Chondrocyte (in vitro differentiated cells): ENCODE measurements around the gene ATP6V1D. TPM values are rescaled to one million over a fixed set of nuclear protein-coding genes. Genes with fewer than 3 reads are reported as not detected.

Experiments used
- DNase-seq: peaks from one replicate; pipeline ENCODE4 v3.0.0; 2021; ENCODE audit warnings: mixed read lengths, low spot score
- H3K27ac Mint-ChIP-seq: one replicate; pipeline ENCODE4 v1.8.0; 2021; ENCODE audit warnings: mild to moderate bottlenecking, moderate library complexity, mixed read lengths; ENCODE audit not compliant: unreplicated experiment
- H3K27me3 Mint-ChIP-seq: 2 replicates; pipeline ENCODE4 v1.8.0; 2021; ENCODE audit warnings: low read depth, mixed read lengths
- H3K36me3 Mint-ChIP-seq: 2 replicates; pipeline ENCODE4 v1.8.0; 2021; ENCODE audit warnings: low read depth, mixed read lengths
- H3K4me1 Mint-ChIP-seq: 2 replicates; pipeline ENCODE4 v1.8.0; 2021; ENCODE audit warnings: low read depth, mild to moderate bottlenecking, mixed read lengths
- H3K4me3 Mint-ChIP-seq: one replicate; pipeline ENCODE4 v1.8.0; 2021; ENCODE audit warnings: mild to moderate bottlenecking, moderate library complexity, mixed read lengths; ENCODE audit not compliant: unreplicated experiment
- H3K9me3 Mint-ChIP-seq: 2 replicates; pipeline ENCODE4 v1.8.0; 2021; ENCODE audit warnings: low read depth, mixed read lengths
- total RNA-seq: library from RNA; stranded (reverse); gene quantifications from 3 replicates; pipeline ENCODE4 v1.2.1, GENCODE V29; 2021
- TF ChIP-seq, protein P1 (sequence below): fragments of 200-600 bp; sonication (generic); IDR thresholded peaks from 2 replicates; pipeline ENCODE4 v1.5.0; 2021; ENCODE audit warnings: antibody characterized with exemption, mild to moderate bottlenecking, moderate library complexity

ATP6V1D gene
- total RNA-seq, 1 donor from 2014 or later: 77.8 TPM

DNA sequence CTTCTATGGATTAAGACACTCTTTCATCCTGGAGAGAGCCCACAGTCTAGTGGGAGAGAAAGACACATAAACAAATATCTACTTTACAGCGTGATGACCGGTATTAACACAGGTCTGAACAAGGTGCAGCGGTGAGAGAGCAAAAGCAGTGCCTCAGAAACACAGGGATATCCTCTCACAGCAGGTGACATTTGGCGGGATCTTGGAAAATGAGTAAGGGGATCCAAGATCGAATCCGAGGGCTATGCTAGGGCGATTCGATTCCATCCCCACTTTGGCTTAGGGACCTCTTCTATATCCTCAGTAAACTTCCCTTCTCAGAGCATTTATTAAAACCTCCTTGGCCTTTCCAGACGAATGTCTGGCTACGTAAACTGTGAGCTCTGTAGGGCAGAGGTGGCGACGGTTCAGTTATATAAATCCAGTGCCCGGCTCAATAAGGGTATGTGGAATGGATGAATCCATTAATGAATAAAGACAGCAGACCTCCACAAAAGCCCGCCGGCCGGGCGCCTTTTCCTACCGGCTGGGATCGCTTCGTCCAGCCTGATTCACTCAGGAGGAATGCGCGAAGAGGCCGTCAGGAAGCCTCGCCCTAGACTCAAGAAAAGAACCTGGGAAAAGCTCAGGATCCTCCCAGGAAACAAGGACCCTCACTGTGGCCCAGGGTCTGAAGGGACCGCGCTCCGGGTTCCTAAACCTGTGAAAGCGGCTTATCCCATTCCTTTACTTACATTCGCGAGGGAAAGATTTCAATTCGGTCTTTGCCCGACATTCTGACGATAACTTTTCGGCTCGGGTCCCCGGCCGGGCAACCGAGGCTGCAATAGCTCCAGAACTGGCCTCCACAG lies 455 bp downstream of the ATP6V1D start:
- no peak for DNase-seq
- peak overlapping the region; percentile 100 for H3K27ac Mint-ChIP-seq
- TF ChIP-seq, protein P1, sequence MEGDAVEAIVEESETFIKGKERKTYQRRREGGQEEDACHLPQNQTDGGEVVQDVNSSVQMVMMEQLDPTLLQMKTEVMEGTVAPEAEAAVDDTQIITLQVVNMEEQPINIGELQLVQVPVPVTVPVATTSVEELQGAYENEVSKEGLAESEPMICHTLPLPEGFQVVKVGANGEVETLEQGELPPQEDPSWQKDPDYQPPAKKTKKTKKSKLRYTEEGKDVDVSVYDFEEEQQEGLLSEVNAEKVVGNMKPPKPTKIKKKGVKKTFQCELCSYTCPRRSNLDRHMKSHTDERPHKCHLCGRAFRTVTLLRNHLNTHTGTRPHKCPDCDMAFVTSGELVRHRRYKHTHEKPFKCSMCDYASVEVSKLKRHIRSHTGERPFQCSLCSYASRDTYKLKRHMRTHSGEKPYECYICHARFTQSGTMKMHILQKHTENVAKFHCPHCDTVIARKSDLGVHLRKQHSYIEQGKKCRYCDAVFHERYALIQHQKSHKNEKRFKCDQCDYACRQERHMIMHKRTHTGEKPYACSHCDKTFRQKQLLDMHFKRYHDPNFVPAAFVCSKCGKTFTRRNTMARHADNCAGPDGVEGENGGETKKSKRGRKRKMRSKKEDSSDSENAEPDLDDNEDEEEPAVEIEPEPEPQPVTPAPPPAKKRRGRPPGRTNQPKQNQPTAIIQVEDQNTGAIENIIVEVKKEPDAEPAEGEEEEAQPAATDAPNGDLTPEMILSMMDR: no peak
- H3K9me3 Mint-ChIP-seq: no peaks in the 10 kb centered on the region
- H3K36me3 Mint-ChIP-seq: no peaks in the 10 kb centered on the region
- H3K4me3 Mint-ChIP-seq: peak overlapping the region; percentile 97
- peaks cover 69% of the 10 kb centered on the region for H3K4me1 Mint-ChIP-seq
- H3K27me3 Mint-ChIP-seq: no peaks in the 10 kb centered on the region

DNA sequence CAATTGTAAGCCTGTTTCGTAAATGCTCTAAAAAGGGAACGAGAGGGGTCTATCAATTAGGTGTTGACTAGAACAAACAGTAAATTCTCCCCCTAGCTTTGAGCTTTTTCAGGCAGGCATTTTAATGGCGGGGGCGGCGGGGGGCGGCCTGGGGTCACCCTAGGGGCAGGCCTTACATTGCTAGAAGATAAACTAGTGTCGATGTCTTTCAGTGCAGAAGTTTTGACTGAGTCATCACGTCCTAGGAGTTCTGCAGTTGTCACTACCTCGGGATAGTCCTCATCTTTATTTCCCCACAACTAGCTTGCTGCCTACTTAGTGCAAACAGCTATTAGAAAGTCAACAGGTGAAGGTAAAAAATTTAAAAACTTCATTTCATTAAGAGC lies 1.6 kb downstream of the ATP6V1D start:
- Mint-ChIP-seq H3K27ac (peak overlapping the region; percentile 100), H3K36me3 (no peaks in the 10 kb centered on the region), H3K27me3 (no peaks in the 10 kb centered on the region), H3K9me3 (no peaks in the 10 kb centered on the region), H3K4me3 (peak overlapping the region; percentile 97), H3K4me1 (peaks cover 62% of the 10 kb centered on the region)
- TF ChIP-seq, protein P1: no peak
- no peak for DNase-seq

DNA sequence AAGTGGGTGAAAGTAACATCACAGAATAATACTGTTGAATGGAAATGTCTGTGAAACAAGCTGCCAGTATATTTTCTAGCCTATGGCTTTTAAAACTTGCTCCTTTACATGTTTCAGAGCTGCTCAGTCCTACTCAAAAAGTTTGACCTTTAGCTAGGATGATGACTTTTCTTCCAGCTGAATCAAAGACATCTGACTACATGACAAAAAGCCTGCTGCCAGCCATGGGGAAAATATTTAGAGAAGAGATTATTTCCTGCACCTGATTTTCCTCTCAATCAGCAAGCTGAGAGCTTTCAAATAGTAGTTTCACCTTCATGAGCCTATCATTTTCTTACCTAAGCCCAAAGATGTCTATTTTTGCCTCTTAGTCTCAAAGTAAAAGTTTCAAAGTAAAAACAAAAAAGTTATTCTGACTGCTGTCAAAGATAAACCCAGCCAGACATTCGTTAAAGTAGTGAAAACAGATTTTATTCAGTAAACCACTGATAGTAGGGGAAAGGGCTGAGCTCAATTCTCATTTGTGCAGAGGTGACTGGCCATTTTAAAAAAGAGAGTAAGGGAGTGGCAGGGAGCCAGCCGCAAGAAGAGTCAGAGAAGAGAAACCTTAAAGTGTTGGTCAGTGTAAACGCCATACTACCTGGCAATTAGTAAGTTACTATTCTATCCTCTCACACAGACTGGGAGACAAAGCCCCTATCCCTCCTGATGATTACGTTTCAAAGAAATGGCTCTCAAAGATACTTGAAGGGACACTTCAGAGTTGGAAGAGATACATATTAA lies 2.2 kb downstream of the ATP6V1D start:
- H3K9me3 Mint-ChIP-seq: no peaks in the 10 kb centered on the region
- TF ChIP-seq, protein P1: no peak
- DNase-seq: no peak
- peak overlapping the region; percentile 97 for H3K4me3 Mint-ChIP-seq
- peaks cover 57% of the 10 kb centered on the region for H3K4me1 Mint-ChIP-seq
- H3K27me3 Mint-ChIP-seq: no peaks in the 10 kb centered on the region
- H3K36me3 Mint-ChIP-seq: peaks cover 1% of the 10 kb centered on the region
- peak overlapping the region; percentile 15 for H3K27ac Mint-ChIP-seq

DNA sequence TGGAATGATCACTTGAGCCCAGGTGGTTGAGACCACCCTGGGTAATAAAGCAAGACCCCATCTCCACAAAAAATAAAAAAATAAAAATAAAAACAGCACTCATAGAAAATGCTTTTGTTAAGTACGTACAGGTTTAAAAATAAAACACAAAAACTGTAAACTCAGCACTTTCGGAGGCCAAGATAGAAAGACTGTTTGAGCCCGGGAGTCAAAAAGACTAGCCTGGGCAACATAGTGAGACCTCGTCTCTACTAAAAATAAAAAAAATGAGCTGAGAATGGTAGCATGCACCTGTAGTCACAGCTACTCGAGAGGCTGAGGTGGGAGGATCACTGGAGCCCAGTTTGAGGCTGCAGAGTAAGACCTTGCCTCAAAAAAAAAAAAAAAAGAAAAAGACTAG lies 7.5 kb downstream of the ATP6V1D start:
- no peak overlapping the region for H3K27ac Mint-ChIP-seq
- peaks cover 20% of the 10 kb centered on the region for H3K36me3 Mint-ChIP-seq
- H3K9me3 Mint-ChIP-seq: no peaks in the 10 kb centered on the region
- TF ChIP-seq, protein P1: no peak
- H3K27me3 Mint-ChIP-seq: no peaks in the 10 kb centered on the region
- H3K4me3 Mint-ChIP-seq: no peak overlapping the region
- DNase-seq: no peak
- H3K4me1 Mint-ChIP-seq: peaks cover 15% of the 10 kb centered on the region

DNA sequence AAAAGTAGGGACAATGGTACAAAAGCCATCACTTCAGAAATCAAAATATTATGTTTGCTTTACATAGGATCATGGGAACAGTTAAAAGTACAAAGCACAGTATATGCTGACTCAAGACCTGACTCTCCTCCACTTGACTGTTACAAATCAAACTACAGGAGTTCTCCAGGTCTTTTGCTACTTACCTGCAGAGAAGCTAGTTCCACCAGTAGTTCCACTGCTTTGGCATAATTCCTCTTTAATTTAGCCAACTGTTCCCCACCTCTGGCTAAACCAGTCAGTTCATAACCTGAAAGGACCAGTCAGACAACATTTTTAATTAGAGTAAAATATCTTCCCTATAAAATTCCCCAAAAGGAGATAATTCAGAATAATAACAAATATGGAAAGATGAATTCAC lies 14.0 kb downstream of the ATP6V1D start:
- peaks cover 33% of the 10 kb centered on the region for H3K36me3 Mint-ChIP-seq
- no peak overlapping the region for H3K27ac Mint-ChIP-seq
- H3K4me1 Mint-ChIP-seq: peaks cover 7% of the 10 kb centered on the region
- H3K27me3 Mint-ChIP-seq: no peaks in the 10 kb centered on the region
- no peak overlapping the region for H3K4me3 Mint-ChIP-seq
- no peak for DNase-seq
- TF ChIP-seq, protein P1: no peak
- H3K9me3 Mint-ChIP-seq: no peaks in the 10 kb centered on the region
